Mucosa of descending colon (tissue), 3 donors: ENCODE results near the gene TGFB1. TPM values are rescaled to one million over a fixed set of nuclear protein-coding genes. Genes with fewer than 3 reads are reported as not detected.
"Not testable (repeated sequence)": the region's sequence is repeated elsewhere in the genome, so short reads cannot be mapped to it uniquely, and the experiment has no call there.

Source experiments
- ATAC-seq: fragments of 200-7000 bp; cut with Tn5 transposase; one replicate; pipeline ENCODE4 v1.9.1; 2020; ENCODE audit warnings: mild to moderate bottlenecking, moderate library complexity
- DNase-seq, 3 donors: peaks; one replicate each; pipeline ENCODE4 v3.0.0-alpha.2; 2020
- H3K36me3 ChIP-seq: fragments of 200-600 bp; one replicate; pipeline ENCODE4 v1.8.0; 2021; ENCODE audit warnings: low read depth, mild to moderate bottlenecking
- H3K4me1 ChIP-seq: fragments of 200-600 bp; one replicate; pipeline ENCODE4 v1.8.0; 2021; ENCODE audit warnings: low read depth, mild to moderate bottlenecking
- H3K4me3 ChIP-seq: fragments of 200-600 bp; one replicate; pipeline ENCODE4 v1.8.0; 2021; ENCODE audit warnings: mild to moderate bottlenecking
- H3K9me3 ChIP-seq: fragments of 200-600 bp; one replicate; pipeline ENCODE4 v1.8.0; 2021; ENCODE audit warnings: mild to moderate bottlenecking
- intact Hi-C, 2 donors: fragments of 100-400 bp; cut with DNase I in 1 of 2; cut with micrococcal nuclease in 1 of 2; formaldehyde crosslinking; loops; one replicate each; pipeline versions ENCODE4 v1.11.0 to v1.11.1; 2022; cut with DNase I, micrococcal nuclease
- total RNA-seq, 3 donors: library from RNA; stranded (reverse); fragmentation: NEBNext Ultra II Directional in 2 of 3; extraction: Animal tissue kit (Norgen Biotek cat#: 25700) in 2 of 3; gene quantifications; one replicate each; pipeline versions ENCODE4 v1.2.1 to v1.2.4, GENCODE V29; 2021 to 2023
- TF ChIP-seq, protein P1 (sequence below): fragments of 200-600 bp; IDR thresholded peaks from one replicate; pipeline ENCODE4 v1.8.0; 2022; ENCODE audit warnings: antibody characterized with exemption, mild to moderate bottlenecking
- donor health status: DM: no; HTN: no; CAD: no; lungs with moderate emphysema.
- donor health status: DM: no; HTN: no; CAD: no.
- donor health status: DM: no; HTN: yes; CAD: no.

Gene TGFB1
- total RNA-seq, 3 donors from 2014 or later, result 8.2 to 39.6 (median 21.8) TPM

DNA sequence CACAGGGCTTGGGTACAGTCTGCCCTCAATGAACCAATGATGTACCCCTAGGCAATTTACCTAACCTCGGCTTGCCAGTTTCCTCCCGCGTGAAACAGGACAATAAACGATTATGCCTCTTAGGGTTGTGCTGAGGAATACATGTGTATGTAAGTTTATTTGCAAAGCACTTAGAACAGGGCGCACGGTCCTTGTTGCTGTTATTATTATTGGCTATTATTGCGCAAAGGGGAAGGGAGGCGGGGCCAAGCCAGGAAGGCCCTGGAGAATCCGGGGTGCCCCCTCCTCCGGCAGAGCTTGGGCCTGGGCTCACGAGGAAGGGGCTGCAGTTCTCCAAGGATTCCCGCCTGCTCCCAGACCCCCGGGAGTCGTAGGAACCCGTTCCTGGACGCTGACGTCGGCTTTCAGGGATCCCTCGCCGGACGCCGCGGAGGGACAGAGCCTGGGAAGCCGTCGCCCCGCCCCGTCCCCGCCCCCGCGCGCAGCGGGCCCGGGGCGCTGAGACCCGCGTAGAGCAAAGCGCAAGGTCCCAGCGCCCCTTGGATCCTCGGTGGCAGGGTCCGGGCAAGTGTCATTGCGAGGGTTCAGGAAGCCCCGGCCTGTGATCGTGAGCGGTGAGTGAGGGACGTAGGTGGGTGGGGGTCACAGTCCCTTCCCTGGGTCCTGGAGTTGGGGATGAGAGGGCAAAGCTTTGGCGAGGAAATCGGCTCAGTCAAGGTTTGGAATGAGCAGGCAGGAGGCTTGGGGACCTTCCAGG, 22.7 kb upstream of the TGFB1 start, which contains the start of gene TMEM91:
TSS of gene TMEM91 (plus strand) at position 293 of the 757 bp plus-strand sequence. CDS start 1,777 bp downstream, outside the sequence.
- ATAC-seq (peak; percentile 59), DNase-seq (peak; percentile 48 to 54 (median 51))
- no peaks in the 10 kb centered on the region for H3K9me3 ChIP-seq
- H3K36me3 ChIP-seq, result no peaks in the 10 kb centered on the region
- no peaks in the 10 kb centered on the region for H3K4me1 ChIP-seq
- intact Hi-C loops, result no loop called here
- peak within 1 kb of the TSS; percentile 21 for H3K4me3 ChIP-seq
- TF ChIP-seq, protein P1, sequence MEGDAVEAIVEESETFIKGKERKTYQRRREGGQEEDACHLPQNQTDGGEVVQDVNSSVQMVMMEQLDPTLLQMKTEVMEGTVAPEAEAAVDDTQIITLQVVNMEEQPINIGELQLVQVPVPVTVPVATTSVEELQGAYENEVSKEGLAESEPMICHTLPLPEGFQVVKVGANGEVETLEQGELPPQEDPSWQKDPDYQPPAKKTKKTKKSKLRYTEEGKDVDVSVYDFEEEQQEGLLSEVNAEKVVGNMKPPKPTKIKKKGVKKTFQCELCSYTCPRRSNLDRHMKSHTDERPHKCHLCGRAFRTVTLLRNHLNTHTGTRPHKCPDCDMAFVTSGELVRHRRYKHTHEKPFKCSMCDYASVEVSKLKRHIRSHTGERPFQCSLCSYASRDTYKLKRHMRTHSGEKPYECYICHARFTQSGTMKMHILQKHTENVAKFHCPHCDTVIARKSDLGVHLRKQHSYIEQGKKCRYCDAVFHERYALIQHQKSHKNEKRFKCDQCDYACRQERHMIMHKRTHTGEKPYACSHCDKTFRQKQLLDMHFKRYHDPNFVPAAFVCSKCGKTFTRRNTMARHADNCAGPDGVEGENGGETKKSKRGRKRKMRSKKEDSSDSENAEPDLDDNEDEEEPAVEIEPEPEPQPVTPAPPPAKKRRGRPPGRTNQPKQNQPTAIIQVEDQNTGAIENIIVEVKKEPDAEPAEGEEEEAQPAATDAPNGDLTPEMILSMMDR, result no peak

DNA sequence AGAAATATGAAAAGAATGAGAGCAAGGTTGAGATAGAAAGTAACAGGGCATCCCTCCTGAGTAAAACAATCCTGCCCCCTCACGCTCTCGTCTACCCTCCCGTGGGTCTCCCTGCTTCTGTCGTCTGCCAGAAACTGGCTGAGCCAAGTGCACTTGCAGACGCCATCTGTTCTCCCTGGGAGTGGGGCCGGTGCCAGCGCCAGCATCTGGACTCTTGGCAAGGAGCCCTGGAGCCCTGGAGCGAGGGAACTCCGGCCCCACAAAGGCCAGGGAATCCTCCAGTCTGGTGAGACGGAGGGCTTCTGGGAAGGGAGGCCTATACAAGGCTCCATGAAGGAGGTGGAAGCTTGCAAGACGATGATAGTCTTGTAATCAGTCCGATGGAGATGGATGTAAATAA, 20.3 kb upstream of the TGFB1 start:
- ATAC-seq, result peak; percentile 70
- H3K9me3 ChIP-seq, result no peaks in the 10 kb centered on the region
- TF ChIP-seq, protein P1, result no peak
- H3K36me3 ChIP-seq, result no peaks in the 10 kb centered on the region
- peak; percentile 75 to 81 (median 75) for DNase-seq
- H3K4me3 ChIP-seq, result no peak overlapping the region
- no peaks in the 10 kb centered on the region for H3K4me1 ChIP-seq
- intact Hi-C loops, result no loop called here

DNA sequence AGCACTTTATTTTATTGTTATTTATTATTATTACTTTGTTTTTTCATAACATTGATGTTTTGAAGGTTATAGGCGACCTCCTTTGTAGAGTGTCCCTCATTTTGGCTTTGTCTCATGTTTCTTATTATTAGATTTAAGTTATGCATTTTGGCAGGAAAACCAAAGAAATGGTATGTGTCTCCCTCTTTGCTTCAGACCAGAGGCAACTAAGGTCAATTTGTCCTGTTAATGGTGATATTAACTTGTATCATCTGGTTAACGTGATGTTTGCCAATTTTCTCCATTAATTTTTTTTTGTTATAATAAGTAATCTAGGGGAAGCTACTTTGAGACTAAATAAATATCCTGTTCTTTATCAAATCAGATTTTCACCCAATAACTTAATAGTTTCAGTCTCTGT, 18.8 kb upstream of the TGFB1 start:
- no peak for DNase-seq
- Histone ChIP-seq H3K4me1 (peaks cover 6% of the 10 kb centered on the region), H3K36me3 (no peaks in the 10 kb centered on the region), H3K9me3 (no peaks in the 10 kb centered on the region), H3K4me3 (no peak overlapping the region)
- no peak for ATAC-seq
- intact Hi-C loops, result no loop called here
- TF ChIP-seq, protein P1, result no peak

DNA sequence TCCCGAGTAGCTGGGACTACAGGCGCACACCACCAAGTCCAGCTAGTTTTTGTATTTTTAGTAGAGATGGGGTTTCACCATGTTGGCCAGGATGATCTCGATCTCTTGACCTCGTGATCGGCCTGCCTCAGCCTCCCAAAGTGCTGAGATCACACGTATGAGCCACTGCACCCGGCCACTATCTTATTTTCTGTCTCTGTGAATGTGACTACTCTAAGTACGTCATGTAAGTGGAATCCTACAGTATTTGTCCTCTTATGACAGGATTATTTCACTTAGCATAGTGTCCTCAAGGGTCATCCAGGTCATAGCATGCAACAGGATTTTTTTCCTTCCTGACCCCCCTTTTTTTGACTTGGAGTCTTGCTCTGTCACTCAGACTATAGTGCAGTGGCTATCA, 17.8 kb upstream of the TGFB1 start:
- ATAC-seq (no peak), DNase-seq (no peak)
- H3K9me3 ChIP-seq, result no peaks in the 10 kb centered on the region
- H3K36me3 ChIP-seq, result no peaks in the 10 kb centered on the region
- peaks cover 6% of the 10 kb centered on the region for H3K4me1 ChIP-seq
- TF ChIP-seq, protein P1, result no peak
- intact Hi-C loops, result no loop called here
- H3K4me3 ChIP-seq, result no peak overlapping the region

DNA sequence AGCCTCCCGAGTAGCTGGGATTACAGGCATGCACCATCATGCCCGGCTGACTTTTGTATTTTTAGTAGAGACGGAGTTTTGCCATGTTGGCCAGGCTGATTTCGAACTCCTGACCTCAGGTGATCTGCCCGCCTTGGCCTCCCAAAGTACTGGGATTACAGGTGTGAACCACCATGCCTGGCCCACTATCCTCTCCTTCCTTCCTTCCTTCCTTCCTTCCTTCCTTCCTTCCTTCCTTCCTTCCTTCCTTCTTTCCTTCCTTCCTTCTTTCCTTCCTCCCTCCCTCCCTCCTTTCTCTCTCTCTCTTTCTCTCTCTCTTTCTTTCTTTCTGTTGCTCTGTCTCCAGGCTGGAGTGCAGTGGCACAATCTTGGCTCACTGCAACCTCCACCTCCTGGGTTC, 17.4 kb upstream of the TGFB1 start:
- H3K4me1 ChIP-seq, DNase-seq, H3K36me3 ChIP-seq, intact Hi-C loops, H3K4me3 ChIP-seq, ATAC-seq, H3K9me3 ChIP-seq: not testable (repeated sequence)

DNA sequence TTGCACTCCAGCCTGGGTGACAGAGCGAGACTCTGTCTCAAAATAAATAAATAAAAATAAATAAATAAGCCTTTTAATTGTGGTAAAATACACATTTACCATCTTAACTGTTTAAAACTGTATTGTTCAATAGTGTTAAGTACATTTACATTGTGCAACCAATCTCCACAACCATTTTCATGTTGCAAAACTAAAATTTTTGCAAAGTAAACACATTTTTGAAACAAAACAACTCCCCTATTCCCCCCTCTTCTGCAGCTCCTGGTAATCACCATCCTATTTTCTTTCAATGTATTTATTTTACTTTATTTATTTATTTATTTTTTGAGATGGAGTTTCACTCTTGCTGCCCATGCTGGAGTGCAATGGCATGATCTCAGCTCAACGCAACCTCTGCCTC, 16.0 kb upstream of the TGFB1 start:
- TF ChIP-seq, protein P1, result no peak
- H3K4me3 ChIP-seq, result no peak overlapping the region
- intact Hi-C loops, result no loop called here
- H3K36me3 ChIP-seq, result no peaks in the 10 kb centered on the region
- DNase-seq (no peak), ATAC-seq (no peak)
- peaks cover 10% of the 10 kb centered on the region for H3K4me1 ChIP-seq
- no peaks in the 10 kb centered on the region for H3K9me3 ChIP-seq
